NT2/D1 (cell line): Measurements from ENCODE around the gene TMEM40.

Experiments used
- SUZ12 ChIP-seq: IDR thresholded peaks from 2 replicates; pipeline ENCODE4 v1.6.1; 2011; ENCODE audit not compliant: insufficient read length, insufficient read depth; ENCODE audit errors: extremely low read depth
- ZNF274 ChIP-seq: IDR thresholded peaks from 2 replicates; pipeline ENCODE4 v1.6.1; 2011; ENCODE audit warnings: mild to moderate bottlenecking, low read depth, low read length

GRCh38 chr3:12705981-12706380, 53.1 kb downstream of the TMEM40 start:
- no peak for TF ChIP-seq ZNF274
- TF ChIP-seq SUZ12: no peak
